DOHH2 (cell line): ENCODE measurements around the gene TMEM184A.

Experiments used
- EZH2phosphoT487 ChIP-seq: fragments of 200-600 bp; sonication (generic); IDR thresholded peaks from 2 replicates; pipeline ENCODE4 v1.6.1; 2017; ENCODE audit warnings: borderline replicate concordance, mild to moderate bottlenecking, antibody characterized with exemption, low read length, moderate library complexity, mixed read lengths
- TF ChIP-seq, protein P1 (sequence below): fragments of 200-600 bp; sonication (generic); IDR thresholded peaks from one replicate; pipeline ENCODE4 v1.5.1; 2014; ENCODE audit warnings: antibody characterized with exemption, mild to moderate bottlenecking, low read depth, low read length; ENCODE audit not compliant: poor library complexity, severe bottlenecking

- TF ChIP-seq, protein P1, sequence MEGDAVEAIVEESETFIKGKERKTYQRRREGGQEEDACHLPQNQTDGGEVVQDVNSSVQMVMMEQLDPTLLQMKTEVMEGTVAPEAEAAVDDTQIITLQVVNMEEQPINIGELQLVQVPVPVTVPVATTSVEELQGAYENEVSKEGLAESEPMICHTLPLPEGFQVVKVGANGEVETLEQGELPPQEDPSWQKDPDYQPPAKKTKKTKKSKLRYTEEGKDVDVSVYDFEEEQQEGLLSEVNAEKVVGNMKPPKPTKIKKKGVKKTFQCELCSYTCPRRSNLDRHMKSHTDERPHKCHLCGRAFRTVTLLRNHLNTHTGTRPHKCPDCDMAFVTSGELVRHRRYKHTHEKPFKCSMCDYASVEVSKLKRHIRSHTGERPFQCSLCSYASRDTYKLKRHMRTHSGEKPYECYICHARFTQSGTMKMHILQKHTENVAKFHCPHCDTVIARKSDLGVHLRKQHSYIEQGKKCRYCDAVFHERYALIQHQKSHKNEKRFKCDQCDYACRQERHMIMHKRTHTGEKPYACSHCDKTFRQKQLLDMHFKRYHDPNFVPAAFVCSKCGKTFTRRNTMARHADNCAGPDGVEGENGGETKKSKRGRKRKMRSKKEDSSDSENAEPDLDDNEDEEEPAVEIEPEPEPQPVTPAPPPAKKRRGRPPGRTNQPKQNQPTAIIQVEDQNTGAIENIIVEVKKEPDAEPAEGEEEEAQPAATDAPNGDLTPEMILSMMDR = no peak
- TF ChIP-seq EZH2phosphoT487 = no peak
Measured at GRCh38 chr7:1562116-1562515, 6.1 kb upstream of the TMEM184A start.
